HG02642 (cell line): ENCODE measurements around the gene BMP7.

ENCODE experiments used
- ATAC-seq: cut with Tn5 transposase; IDR thresholded peaks from one replicate; pipeline ENCODE4 v1.9.1; 2021; ENCODE audit warnings: mild to moderate bottlenecking; ENCODE audit not compliant: unreplicated experiment, poor library complexity

BMP7 gene

DNA sequence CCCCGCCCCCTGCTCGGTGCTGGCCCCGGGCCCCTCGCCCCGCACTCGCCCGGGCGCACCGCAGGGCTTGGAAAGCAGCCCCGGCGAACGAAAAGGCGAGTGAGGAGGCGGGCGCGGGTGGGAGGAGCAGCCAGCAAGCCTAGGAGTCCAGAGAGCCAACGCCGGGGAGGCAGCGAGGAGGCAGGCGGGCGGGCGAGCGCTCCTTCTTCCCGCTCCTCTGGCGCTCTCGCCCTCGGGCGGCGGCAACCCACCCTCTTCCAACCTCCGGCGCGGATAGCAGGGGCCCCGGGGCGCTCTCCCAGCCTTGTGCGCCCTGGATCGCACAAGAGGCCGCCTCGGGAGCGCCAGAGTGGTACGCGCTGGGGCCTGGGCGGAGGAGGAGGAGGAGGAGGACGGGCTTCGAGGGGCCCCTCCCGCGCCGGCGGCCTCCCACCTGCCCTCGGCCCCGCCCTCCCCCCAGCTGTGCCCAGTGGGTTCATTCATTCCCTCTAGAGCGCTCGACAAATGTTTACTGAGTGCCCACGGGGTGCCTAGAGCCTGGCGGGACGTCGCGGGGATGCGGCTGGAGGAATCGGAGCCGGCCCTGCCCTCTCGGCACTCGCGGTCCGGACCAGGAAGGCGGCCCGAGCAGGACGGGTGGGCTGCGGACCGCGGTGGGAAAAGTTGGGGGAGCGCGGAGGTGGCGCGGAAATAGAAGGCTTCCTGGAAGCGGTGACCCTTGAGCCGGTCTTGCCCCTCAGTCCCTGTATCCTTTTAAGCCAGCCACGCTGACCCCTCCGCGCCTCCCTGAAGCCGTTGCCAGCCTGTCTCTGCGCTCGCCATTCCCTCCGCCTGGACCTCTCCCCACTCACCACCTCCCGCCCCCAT is at the start of gene BMP7:
Gene BMP7, minus strand, starts transcription at position 351 of the 867 bp plus-strand sequence. CDS start 519 bp downstream, outside the sequence.
- ATAC-seq = no peak

DNA sequence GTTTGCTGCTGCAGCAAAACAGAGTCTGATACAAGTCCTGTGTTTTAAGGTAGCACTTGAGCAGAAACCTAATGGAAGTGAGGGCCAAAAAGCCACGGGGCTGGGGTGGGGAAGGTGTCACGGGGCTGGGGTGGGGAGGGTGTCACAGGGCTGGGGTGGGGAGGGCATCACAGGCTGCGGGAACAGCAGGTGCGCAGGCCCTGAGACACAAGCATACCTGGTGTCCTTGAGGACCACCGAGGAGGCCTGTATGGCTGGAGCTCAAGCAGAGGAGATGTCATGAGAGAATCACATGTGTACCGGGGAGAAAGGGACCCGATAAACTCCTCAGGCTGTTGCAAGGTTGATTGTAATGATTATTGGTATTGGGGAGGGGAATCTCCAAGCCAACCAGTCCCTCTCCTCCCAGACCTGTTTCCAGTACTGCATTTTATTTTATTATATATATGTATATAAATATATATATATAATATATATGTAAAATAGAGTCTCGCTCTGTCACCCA is 49.6 kb upstream of the BMP7 start:
- ATAC-seq = no peak

DNA sequence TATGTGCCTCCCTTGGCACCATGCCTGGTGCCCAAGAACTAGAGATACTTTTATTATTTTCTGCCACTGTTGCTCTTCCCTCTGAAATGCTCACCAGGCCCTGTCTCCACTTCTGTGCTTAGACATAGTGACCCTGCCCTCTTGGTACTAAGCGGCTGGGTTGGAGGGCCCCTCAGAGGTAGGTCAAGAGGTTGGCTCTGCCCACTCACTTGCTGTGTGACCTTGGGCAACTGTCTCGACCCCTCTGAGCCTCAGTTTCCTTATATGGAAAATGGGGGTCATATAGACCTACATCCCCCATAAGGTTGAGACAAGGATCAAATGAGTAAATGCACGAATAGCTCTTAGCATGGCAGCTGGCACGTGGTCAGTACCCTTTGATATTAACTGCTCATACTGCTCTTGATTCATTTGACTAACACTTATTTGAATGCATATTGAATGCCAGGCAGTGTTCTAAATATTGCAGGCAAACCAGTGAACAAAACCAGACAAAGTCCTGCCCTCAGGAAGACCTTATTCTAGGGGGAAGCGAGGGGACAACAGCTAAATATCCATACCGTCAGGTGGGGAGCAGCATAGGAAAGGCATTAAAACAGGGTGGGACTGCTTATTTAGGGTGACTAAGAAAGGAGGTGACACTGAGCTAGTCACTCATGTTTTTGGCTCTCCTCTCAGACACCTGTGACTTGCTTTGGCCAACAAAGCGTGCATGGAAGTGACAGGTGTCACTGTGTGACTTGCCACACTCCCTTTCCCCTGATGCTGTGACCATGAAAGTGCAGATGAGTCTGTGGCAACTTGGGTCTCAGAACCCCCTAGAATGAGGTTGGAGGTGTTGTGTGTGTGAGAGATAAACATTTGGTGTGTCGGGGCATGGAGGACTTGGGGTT is 48.9 kb upstream of the BMP7 start:
- no peak for ATAC-seq

DNA sequence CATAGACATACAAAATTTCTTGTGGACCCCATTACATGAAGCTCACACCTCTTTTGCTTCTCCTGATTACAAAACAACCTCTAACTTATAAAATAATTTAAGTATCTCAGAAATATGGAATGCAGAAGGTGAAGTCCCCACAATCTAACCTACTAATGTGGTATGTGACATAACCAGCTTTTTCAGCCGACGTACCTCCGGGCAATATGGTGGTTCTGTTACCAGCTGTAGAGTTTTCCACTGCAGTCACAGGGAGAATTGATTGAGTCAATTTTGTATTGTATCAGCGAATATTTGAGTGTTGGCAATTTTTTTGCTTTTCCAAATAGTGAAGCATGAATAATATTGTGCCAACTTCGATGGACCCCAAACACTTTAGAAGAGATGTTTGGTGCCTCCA is 47.5 kb upstream of the BMP7 start:
- no peak for ATAC-seq

DNA sequence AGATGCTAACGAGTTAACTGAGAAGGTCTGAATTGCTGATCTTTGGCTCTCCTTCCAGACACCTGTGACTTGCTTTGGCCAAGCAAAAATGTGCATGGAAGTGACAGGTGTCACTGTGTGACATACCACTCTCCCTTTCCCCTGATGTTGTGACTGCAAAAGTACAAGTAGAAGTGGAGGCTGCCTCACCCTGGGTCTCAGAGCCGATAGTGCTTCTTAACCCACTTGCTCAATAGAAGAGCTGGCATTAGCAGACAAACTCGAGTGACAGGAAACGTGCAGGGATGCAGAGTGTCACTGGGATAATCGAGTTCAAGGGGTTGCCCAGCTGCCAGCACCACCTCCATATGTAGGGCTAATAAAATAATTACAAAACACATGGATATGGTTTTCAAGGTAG is 46.8 kb upstream of the BMP7 start:
- ATAC-seq = no peak

DNA sequence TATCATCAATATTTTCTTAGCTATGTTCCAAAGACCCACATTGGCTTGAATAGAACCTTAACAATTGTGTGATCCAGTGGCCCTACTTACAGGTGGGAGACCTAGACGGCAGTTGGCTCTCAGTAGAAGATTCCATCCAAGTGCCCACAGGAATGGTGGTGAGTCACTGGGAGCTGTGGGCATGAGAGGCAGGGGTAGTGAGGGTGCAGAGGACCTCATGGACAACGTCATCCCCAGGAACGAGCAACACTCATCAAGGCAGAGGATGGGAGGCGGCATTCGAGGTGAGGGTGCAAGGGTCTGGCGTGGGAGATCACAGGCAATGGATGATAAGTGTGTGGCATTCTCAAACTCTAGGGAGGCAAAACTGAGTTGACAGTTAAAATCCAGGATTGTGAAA is 45.7 kb upstream of the BMP7 start:
- no peak for ATAC-seq

DNA sequence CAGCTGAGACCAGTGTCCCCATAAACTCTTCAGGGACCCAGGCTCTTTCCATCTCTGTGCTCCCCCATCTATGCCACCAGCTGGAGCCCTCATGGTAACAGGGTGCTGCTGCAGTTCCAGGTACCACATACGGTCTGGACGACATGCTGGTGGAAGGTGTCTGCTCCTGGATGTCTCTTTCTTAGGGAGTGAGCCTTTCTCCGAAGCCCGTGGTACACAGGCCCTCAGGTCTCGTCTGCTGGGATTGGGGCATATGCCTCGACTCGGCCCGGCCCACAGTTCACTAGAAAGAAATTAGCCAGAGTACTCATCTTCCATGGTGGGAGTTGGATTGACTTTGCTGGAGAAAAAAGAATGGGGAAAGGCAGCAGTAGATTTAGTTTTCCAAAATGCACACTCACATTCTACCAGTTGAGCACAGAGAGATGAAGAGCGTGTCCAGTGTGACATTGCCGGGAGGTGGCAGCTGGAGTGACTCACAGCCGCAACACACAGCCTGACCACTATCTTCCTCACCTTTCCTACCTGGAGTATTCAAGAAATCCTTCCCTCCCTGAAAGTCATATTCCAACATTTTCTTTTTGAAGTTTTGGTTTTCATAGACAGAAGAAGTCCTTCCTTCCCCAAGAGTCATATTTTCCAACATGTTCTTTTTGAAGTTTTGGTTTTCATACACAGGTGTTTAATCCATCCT is 44.5 kb upstream of the BMP7 start:
- no peak for ATAC-seq

DNA sequence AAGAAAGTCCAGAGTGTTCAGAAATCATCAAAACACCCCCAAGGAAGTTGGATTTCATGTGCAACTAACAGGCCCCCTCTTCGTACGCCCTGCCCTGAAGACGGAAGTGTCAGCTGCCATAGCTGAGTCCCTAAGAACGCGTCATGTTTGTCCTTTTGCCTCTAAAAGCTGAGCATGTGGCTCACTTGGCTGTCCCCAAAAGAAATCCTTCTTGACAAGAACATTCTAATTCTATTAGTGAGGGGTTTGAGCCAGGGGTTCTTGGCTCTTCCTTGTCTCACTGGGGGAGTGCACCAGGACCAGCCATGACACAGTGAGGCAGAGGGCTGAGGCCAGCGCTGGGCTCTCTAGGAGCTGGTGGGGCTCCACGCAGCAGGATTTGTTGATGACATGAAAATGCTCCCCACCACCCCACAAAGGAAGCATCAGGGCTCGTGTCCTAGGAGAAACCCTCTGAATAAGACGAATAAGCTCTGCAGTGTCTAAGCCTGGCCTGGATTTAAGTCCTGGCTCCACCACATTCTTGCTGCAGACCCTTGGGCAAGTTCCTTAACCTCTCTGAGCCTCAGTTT is 43.2 kb upstream of the BMP7 start:
- ATAC-seq = no peak

DNA sequence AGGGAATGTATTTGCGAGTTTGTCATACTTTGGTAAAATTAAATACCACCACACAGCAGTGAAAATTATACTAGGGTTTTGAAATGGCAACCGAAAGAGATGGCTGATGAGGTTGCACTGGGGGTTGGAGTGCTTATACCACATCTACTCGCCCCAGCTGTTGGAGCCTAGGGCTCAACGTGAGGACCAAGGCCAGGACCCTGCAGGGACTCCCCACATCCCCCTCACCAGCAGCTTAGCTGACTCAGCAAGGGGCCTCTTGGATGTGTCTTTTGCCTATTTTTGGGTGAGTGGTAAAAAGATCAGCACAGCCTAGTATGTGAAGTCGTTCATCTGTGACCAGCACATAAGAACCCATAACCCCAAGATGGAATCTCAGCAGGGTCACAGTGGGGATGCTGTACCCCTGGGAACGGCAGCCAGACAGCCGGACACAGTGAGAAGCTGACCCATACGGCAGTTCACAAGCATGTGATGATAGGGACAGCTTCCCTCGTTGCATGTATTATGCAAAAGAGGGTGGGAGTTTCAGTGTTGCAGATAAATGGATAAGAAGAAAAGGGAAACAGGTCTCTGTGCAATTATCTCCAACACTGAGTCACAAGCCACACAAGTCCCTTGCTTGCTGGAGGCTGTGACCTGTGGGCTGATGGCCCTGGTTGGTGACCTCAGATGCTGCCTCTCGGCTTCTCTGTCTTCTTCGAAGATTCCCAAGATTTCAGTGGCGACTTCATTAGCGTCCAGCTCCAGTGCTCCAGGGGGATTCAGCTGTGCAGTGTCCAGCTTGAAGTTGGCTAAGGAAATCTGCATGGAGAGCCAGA is 42.2 kb upstream of the BMP7 start:
- no peak for ATAC-seq

DNA sequence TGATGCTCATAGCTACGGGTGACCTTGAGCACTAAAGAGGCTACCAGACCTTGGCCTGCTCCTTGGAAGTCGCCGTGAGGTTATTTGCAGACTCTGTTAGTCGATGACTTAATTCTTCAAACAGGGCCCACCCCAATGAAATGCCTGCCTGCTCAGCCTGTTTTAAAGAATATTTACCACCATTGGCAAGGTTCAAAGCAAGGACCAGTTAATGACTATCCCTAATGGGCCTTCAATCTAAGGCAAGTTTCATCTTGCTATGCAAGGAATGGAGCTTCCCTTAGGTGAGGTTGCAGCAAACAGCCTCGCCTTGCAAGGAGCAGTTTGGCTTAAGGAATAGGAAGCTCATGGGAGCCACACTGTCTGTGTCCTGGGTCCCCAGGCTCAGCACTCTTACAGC is 40.3 kb upstream of the BMP7 start:
- no peak for ATAC-seq

DNA sequence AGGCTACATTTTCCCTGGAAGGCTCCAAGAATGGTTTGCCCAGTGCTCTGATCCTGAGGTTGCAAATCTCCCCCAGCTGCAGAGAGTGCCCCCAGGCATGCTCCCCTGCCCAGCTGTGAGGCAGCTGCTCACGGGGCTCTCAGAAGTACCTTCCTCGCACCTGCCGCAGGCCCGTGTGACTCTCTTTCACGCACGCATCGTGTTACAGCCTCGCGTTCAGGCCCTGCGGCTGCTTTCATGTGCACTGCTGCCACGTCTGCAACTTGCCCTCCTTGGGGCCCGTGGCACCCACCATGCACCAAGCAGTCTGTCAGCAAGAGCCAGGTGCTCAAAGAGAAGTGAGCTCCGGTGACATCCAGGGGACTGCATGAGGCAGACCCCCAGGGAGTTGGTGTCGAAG is 34.6 kb upstream of the BMP7 start:
- ATAC-seq = no peak

DNA sequence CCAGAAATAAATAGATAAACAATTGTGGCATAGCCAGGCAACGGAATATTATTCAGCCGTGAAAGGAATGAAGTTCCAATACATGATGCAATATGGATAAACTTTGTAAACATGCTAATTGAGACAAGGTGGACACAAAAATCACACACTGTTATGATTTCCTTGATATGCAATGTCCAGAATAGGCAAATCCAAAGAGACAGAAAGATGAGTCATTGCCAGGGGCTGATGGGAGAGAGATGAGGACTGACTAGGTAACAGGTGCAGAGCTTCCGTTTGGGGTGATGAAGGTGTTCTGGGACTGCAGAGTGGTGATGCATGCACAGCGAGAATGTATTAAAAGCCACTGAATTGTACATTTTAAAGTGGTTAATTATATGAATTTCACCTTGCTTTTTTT is 32.0 kb upstream of the BMP7 start:
- no peak for ATAC-seq

DNA sequence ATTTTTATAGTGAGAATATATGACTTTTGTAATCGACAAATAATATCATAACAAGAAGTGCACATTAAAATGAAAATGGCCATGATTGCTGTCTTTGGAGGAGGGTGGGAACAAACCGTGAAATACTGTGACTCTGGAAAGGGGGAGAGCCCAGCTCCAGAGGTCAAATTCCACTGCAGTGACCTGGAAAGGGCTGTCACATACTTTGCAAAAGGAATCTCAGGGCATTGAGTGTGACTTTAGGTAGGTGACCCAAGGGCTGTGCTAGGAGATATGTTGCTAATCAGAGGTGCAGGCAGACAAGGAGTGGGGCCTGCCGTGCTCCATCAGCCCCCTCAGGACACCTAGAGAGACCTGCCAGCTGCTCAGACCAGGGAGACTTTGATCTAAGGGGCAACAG is 28.1 kb upstream of the BMP7 start:
- no peak for ATAC-seq

DNA sequence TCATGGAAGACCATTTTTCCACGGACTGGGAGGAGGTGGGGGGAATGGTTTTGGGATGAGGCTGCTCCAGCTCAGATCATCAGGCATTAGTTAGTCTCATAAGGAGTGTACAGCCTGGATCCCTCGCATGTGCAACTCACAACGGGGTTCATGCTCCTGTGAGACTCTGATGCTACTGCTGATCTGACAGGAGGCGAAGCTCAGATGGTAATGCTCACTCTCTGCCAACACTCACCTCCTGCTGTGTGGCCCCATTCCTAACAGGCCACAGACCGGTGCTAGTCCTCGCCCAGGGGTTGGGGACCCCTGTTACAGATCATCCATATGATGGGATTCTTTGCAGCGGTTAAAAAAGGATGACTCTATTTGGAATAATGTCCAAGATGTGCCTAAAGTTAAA is 27.6 kb upstream of the BMP7 start:
- no peak for ATAC-seq

DNA sequence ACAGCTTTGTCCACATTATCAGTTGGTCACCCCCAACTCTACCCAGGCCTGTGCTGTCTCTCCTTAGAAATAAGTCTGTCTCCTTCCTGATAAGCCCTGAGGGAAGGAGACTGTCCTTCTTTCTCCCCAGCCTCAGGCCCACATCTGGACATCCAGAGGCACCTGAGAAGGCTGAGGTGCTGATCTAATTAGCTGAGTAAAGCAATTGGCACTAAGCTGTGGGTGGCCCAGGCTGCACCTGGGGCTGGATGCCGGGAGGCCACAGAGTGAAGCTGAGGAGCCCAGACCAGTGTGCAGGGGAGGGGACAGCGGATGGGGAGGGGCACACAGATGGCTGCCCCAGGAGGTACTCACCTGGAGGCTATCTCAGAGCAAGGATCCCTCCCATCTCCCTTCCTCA is 26.2 kb upstream of the BMP7 start:
- ATAC-seq = no peak

DNA sequence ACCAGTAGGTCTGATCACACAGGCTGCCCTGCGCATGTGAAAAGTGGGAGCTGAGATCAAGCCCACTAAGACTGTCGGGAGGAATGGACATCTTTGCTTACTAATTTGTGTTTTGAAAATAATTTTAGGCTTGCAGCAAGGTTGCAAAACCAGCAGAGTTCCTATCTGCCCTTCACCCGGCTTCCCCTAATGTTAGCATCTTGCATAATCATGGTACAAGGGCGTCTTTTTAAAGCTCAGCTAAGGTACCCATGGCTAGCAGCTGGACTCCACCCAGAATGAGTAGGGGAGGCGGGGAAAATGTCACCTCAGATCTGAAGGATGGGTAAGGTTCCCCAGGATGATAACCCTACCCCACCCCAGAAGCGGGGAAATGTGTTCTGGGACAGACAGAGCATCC is 25.3 kb upstream of the BMP7 start:
- no peak for ATAC-seq

DNA sequence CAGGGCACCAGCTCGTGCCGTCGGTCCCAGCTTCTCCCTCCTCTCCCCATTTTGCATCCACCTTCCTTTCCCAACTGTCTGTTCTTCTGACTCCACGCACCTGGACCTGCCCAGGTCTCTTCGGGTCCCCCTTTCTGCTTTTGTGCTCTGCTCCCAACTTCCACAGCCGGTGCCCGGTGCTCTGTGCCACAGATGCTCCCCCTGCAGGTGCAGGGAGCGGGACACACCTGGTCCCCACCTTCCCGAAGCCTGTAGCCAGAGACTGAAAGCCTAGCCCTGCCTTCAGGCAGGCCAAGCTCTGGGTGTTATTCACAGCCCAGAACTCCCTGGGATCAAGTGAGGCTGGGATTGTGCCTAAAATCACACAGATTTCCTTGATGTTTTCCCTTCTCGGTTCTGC is 24.6 kb upstream of the BMP7 start:
- no peak for ATAC-seq

DNA sequence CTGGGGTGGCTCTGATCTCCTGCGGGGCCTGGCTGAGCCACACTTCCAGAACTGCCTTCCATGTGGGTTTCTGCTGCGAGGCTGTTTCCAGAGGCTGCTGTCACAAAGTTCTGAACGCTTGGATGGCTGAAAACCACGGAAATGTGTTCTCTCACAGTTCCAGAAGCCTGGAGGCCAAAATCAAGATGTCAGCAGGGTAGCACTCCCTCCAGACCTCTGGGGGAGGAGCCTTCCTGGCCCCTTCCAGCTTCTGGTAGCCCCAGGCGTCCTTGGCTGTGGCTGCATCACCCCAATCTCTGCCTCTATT is 23.7 kb upstream of the BMP7 start:
- no peak for ATAC-seq

DNA sequence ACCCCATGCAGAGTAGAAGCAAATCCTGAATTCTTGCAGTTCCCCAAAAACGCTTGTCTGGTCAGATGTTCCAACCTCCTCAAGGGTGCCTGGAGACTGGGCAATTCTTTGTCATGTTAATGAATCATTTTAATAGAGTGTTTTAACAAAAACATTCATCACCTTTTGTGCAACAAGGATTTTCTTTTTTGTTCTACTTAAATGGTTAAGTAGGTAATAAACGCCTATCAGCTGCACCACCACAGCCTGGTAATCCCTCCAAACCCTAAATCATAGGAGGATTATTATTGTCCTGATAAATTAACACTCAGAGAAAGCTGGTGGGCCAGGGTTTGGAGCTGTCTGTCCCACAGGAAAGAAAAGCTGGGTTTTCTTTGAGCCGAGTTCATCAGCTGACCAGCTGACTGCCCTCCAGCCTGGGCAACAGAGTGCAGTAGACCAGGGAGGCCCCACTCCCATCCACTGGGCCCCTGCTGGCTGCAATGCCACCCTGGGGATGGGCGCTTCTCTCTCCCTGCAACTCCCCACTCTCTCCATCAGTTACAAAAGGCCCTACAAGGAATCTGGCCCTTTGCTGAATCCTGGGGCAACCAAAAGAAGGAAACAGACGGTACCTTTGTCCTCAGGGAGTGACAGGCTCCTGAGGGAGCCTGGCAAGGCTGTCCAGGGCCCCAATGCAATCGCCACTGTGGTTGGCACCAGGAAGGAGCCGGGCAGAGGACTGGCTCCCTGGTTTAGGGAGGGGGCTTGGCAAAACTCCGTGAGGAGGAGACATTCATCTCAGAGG is 23.1 kb upstream of the BMP7 start:
- no peak for ATAC-seq
